HG03060 (cell line): ENCODE results near the gene GDF2.

Source experiments
- ATAC-seq: cut with Tn5 transposase; IDR thresholded peaks from one replicate; pipeline ENCODE4 v1.9.1; 2021; ENCODE audit warnings: low read depth, moderate number of reproducible peaks; ENCODE audit not compliant: unreplicated experiment

GDF2 gene

GRCh38 chr10:47322300-47323061 is at the start of gene GDF2:
Gene GDF2, plus strand, starts transcription at chr10:47322454. Its CDS starts 215 bp downstream, at chr10:47322669.
- ATAC-seq, result no peak

- no peak for ATAC-seq
These were observed 46.2 kb upstream of the GDF2 start for GRCh38 chr10:47276071-47276470.

GRCh38 chr10:47276576-47277351 is 45.5 kb upstream of the GDF2 start:
- ATAC-seq, result no peak

- ATAC-seq, result no peak
These were observed 44.7 kb upstream of the GDF2 start for GRCh38 chr10:47277352-47278151.

DNA sequence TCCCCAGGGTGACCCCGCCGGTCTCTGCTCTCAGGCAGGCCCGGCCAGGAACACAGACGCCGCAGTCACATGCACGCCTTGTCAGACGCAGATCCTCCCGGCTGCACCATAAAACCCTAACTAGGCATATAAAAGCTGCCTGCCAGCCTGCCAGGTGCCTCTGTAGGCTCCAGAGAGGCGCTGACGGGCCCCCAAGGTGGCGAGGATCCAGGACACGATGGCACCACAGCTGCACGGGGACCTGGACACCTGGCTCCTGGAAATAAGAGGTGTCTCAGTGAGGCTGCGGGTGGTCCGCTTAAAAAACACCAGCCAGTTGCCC is 44.1 kb upstream of the GDF2 start:
- ATAC-seq, result no peak

DNA sequence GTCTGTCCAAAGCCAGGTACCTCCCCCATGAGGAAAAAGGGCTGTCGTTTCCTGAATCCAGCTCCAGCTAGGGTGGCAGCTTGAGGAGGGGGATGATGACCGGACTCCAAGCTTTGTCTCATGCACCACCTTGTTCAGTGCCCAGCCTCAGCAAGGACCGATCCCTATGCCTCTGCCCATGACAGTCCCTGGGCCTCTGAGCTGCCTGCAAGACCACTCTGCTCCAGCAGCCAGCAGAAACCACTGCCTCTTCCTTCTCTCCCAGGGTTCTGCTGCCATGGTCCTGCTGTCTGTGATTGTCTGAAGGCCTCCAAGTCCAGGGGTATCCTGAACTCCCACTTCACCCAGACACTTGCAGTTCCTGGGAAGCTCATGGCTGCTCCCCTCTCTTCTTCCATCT is 43.5 kb upstream of the GDF2 start:
- no peak for ATAC-seq

- no peak for ATAC-seq
These were observed 43.0 kb upstream of the GDF2 start for GRCh38 chr10:47279276-47279675.

- no peak for ATAC-seq
These were observed 40.1 kb upstream of the GDF2 start for GRCh38 chr10:47282005-47282656.

DNA sequence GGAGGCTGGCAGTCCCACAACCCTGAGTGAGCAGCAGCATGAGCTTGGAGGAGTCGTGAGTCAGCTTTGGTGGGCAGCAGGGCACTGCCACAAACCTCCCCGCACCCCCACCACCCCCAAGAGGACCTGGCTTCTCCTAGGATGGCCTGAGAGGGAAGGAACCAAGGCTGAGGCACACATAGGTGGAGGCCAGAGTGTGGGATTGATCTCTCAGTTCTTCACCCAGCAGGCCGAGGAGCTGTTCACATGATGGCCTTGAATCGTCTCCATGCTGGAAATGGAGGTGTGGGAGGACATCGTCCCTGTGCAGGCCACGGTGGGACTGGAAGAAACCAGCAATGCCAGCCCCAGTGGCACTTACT is 39.6 kb upstream of the GDF2 start:
- ATAC-seq, result no peak

GRCh38 chr10:47283101-47283630 is 39.1 kb upstream of the GDF2 start:
- ATAC-seq, result no peak

DNA sequence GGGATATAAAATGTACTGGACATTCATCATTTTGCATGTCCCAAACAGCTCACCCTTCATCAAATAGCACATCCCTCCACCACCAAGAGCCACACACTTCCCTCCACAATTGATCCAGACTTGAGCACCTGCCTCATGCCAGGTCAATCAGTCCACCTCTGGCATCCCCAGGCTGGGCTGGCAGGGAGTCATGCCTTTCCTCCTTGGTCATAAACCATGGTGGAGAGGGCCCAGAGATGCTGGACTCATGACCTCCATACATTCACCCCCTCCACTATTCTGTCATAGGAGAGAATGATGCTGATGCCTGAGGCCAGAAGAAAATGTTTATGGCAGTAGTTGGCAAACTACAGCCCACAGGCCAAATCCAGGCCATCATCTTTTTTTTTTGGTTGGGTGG is 38.4 kb upstream of the GDF2 start:
- no peak for ATAC-seq

- no peak for ATAC-seq
These were observed 36.7 kb upstream of the GDF2 start for GRCh38 chr10:47285381-47286115.

DNA sequence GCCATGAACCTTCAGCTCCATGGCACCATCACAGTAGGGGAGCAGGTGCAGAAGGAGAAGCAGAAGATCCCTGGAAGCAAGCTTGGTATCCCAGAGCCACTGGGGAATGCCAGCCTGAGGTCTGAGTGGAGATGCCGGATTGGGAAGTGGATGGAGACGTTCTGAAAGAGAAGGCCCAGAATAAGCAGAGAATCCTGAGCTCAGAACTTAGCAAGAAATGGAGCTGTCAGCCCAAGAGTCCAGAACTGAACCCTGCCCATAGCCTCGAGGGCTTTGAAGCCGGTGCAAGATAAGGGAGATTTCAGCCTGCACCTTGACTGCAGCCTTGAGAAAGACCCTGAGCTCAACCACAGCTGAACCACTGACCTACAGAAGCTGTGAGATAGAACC is 36.1 kb upstream of the GDF2 start:
- no peak for ATAC-seq

DNA sequence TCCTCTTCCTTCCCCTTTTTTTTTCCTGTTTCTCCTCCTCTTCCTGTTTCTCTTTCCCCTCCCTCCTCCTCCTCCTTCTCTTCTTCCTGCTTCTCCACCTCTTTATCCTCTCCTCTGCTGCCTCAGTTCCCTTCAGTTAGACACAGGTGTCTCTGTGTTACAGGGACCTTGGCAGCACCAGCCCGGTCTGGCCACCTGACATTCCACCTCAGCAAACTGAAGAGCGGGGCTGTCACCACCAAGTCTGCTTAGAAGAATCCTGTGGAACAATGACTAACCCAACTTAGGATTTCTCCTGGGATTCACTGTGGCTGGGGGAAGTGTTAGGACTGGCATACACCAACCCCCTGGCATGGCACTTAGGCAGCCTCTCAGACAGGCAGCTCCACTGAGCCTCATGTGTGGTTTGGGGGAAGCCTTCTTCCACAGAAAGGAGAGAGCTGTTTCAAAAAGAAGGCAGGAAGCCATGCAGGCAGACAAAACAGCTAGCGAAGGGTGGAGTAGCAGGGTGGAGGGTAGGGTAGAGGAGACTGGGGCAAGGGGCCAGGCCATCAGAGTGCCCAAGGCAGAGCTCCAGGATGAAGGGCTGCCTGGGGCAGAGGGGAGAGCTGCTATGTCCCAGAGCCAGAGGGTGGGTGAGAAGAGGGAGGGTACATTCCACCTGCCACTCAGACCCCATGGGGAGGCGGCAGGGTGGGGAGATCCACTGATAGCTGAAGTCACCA is 35.5 kb upstream of the GDF2 start:
- no peak for ATAC-seq

DNA sequence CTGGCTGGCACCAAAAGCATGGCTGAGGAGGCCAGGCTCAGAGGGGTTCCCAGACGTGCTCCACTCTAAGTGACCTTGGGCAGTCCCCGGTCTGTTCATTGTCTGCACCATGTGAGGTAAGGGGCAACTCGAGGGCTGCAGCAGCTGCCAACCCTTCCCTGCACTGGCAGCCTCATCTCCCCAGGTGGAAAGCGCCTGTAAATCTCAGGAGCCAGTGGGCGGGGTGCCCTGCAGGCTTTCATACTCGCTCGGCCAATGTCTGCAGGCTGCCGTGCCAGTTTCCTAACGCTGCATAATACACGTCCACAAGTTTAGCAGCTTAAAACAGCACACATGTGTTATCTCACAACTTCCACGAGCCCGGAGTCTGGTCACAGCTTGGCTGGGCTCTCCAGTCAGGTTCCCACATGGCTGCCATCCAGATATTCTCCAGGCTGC is 34.9 kb upstream of the GDF2 start:
- no peak for ATAC-seq

GRCh38 chr10:47287805-47288204 is 34.4 kb upstream of the GDF2 start:
- ATAC-seq, result no peak

DNA sequence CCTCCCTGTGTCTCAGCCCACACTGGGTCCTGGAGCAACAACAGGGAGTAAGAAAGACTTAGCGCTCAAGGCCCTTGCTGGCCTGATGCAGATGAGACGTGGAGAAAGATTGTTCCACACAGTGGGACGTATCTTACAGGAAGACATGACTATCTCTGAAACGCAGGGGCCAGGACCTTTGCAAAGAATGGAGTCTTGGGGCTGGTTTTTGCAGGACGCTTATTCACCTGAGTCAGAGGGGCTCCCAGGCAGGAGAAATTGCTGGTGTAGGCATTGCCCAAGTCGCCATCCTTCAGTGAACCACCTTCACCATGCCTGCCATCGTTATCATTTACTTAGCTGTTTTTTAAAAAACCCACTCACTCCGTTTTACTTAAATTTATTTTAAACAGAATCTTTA is 34.0 kb upstream of the GDF2 start:
- no peak for ATAC-seq

GRCh38 chr10:47288916-47289495 is 33.2 kb upstream of the GDF2 start:
- ATAC-seq, result no peak

DNA sequence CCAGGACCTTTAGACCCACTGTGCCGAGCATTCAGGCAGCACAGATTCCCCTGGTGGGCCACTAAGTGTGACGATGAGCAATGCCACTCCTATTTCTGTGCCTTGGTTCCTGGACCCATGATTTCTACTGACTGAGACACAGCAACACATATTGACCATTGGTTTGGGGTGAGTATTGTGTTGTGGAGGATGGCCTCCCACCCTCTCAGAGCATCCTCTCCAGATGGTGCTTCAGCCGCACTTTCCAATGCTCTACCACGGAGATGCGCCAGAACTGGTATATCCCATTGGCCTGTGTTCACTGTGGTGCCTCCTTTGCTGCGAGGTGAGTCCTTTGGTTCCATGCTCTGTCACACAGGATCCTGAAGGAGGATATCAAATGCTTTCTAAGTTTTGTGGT is 32.3 kb upstream of the GDF2 start:
- no peak for ATAC-seq
